Measurements from ENCODE around the gene SPAST. TPM values are rescaled to one million over a fixed set of nuclear protein-coding genes. Genes with fewer than 3 reads are reported as not detected.
"Not testable (repeated sequence)": the region's sequence is repeated elsewhere in the genome, so short reads cannot be mapped to it uniquely, and the experiment has no call there.

Gene SPAST
- 10 to 100 TPM; 15.9 to 18.6 TPM for total RNA-seq

GRCh38 chr2:32063310-32064020 is at the start of gene SPAST:
Gene SPAST (plus strand): TSS chr2:32063556. CDS start chr2:32063832, 276 bp downstream.
- H3K4me3 ChIP-seq = peak within 1 kb of the TSS; percentile 89
- no peaks in the 10 kb centered on the region for H3K36me3 ChIP-seq
- TF ChIP-seq CTCF (IDR thresholded peaks at IDR 0.05) = peak; percentile 33
- intact Hi-C loops (cut with DNase I) = loop anchor here (2.0 kb wide), 1 partner anchor 55 kb away; no protein-coding TSS in a partner anchor
- DNase-seq = peak; percentile 97
- no peaks in the 10 kb centered on the region for H3K27me3 ChIP-seq
- no peaks in the 10 kb centered on the region for H3K9me3 ChIP-seq
- peak within 1 kb of the TSS; percentile 94 for H3K27ac ChIP-seq
- no peaks in the 10 kb centered on the region for H3K4me1 ChIP-seq
- peak within 1 kb of the TSS; percentile 73 to 77 for H3K9ac ChIP-seq (ENCODE audit: low read depth in 2 of 2, low read length in 2 of 2)

GRCh38 chr2:32018789-32019482 is 44.4 kb upstream of the SPAST start:
- H3K4me3 ChIP-seq; intact Hi-C loops (cut with DNase I); H3K36me3 ChIP-seq; H3K9me3 ChIP-seq; H3K27me3 ChIP-seq; H3K4me1 ChIP-seq; H3K9ac ChIP-seq (ENCODE audit: low read depth in 2 of 2, low read length in 2 of 2); H3K27ac ChIP-seq: not testable (repeated sequence)
- peak; percentile 26 for DNase-seq

- intact Hi-C loops (cut with DNase I); H3K36me3 ChIP-seq; H3K27ac ChIP-seq; H3K27me3 ChIP-seq; DNase-seq; H3K9ac ChIP-seq (ENCODE audit: low read depth in 2 of 2, low read length in 2 of 2); H3K4me3 ChIP-seq; H3K4me1 ChIP-seq; H3K9me3 ChIP-seq: not testable (repeated sequence)
Measured at GRCh38 chr2:32034198-32034887, 29.0 kb upstream of the SPAST start.

GRCh38 chr2:32039447-32040219 is 23.7 kb upstream of the SPAST start, which contains the start of gene DPY30:
Gene DPY30 (minus strand): TSS chr2:32039805. CDS start chr2:32039456, 349 bp downstream.
- Histone ChIP-seq H3K36me3 (no peaks in the 10 kb centered on the region), H3K27me3 (no peaks in the 10 kb centered on the region), H3K4me1 (peaks cover 3% of the 10 kb centered on the region), H3K9me3 (no peaks in the 10 kb centered on the region), H3K9ac (ENCODE audit: low read depth in 2 of 2, low read length in 2 of 2) (peak within 1 kb of the TSS; percentile 80 to 86), H3K27ac (peak within 1 kb of the TSS; percentile 74), H3K4me3 (peak within 1 kb of the TSS; percentile 86)
- TF ChIP-seq CTCF (IDR thresholded peaks at IDR 0.05) = no peak
- DNase-seq = peak; percentile 95
- intact Hi-C loops (cut with DNase I) = no loop called here

- TF ChIP-seq CTCF (IDR thresholded peaks at IDR 0.05) = no peak
- H3K27me3 ChIP-seq = no peaks in the 10 kb centered on the region
- peaks cover 3% of the 10 kb centered on the region for H3K4me1 ChIP-seq
- no peak overlapping the region for H3K27ac ChIP-seq
- H3K9me3 ChIP-seq = no peaks in the 10 kb centered on the region
- DNase-seq = no peak
- intact Hi-C loops (cut with DNase I) = no loop called here
- no peak overlapping the region for H3K4me3 ChIP-seq
- H3K9ac ChIP-seq (ENCODE audit: low read depth in 2 of 2, low read length in 2 of 2) = no peak overlapping the region
- H3K36me3 ChIP-seq = no peaks in the 10 kb centered on the region
Measured at GRCh38 chr2:32043561-32043960, 19.8 kb upstream of the SPAST start.

Measured in colonic mucosa (tissue), 4 donors.